Spinal cord (tissue), 10 donors: ENCODE measurements around the gene CCDC148. TPM values are rescaled to one million over a fixed set of nuclear protein-coding genes. Genes with fewer than 3 reads are reported as not detected.

Source experiments
- DNase-seq, 6 donors: peaks; one replicate each; pipeline versions ENCODE4 v3.0.0 to v3.0.0-alpha.2; 2013 to 2015; ENCODE audit warnings: low spot score in 6 of 6, low read depth in 4 of 6
- H3K27ac ChIP-seq: one replicate; pipeline ENCODE4 v1.5.1; 2013; ENCODE audit warnings: low read depth, low read length, control low read depth
- H3K27me3 ChIP-seq: one replicate; pipeline ENCODE4 v1.6.1; 2013; ENCODE audit warnings: low read length; ENCODE audit not compliant: control insufficient read depth, insufficient read depth
- H3K36me3 ChIP-seq: one replicate; pipeline ENCODE4 v1.6.1; 2013; ENCODE audit warnings: low read length; ENCODE audit not compliant: control insufficient read depth, insufficient read depth
- H3K4me1 ChIP-seq: one replicate; pipeline ENCODE4 v1.6.1; 2013; ENCODE audit warnings: low read length; ENCODE audit not compliant: control insufficient read depth, insufficient read depth
- H3K4me3 ChIP-seq: one replicate; pipeline ENCODE4 v1.5.1; 2013; ENCODE audit warnings: low read depth, low read length, control low read depth
- H3K9me3 ChIP-seq: one replicate; pipeline ENCODE4 v1.6.1; 2013; ENCODE audit warnings: low read length; ENCODE audit not compliant: control insufficient read depth, insufficient read depth
- WGBS: methylation state at CpG from one replicate; pipeline ENCODE4 v1.1.5; 2013; ENCODE audit warnings: missing lambda C conversion rate; ENCODE audit not compliant: insufficient coverage; 5-methylcytosine and 5-hydroxymethylcytosine counted together
- polyA plus RNA-seq, 2 donors: library from polyadenylated mRNA; unstranded; fragments of 120-200 nt; gene quantifications; one replicate each; pipeline ENCODE4 v1.2.1, GENCODE V29; 2013; ENCODE audit not compliant: insufficient read length in 2 of 2
- total RNA-seq, 2 donors: library from RNA; depleted of rRNA in 1 of 2; stranded (reverse); fragments of 120-200 nt in 1 of 2; fragments of >200 nt in 1 of 2; gene quantifications; one replicate each; pipeline versions ENCODE4 v1.2.3 to v1.2.4, GENCODE V29; 2013 to 2014
- donor health status: healthy.

CCDC148 gene
- total and polyA plus RNA-seq, 4 donors, result 3.3 to 11.1 (median 7.3) TPM

- WGBS, result no CpG with 5 or more reads among the region's 1 CpG
- no peak for DNase-seq
- H3K36me3 ChIP-seq, result no peaks in the 10 kb centered on the region
These were observed 46.4 kb downstream of the CCDC148 start for GRCh38 chr2:158410132-158410531.

GRCh38 chr2:158407031-158407430, 49.5 kb downstream of the CCDC148 start:
- no peak overlapping the region for H3K27ac ChIP-seq
- 64% methylated on average over 3 of the region's 3 CpGs for WGBS
- H3K36me3 ChIP-seq, result no peaks in the 10 kb centered on the region
- peaks cover 5% of the 10 kb centered on the region for H3K9me3 ChIP-seq
- H3K4me1 ChIP-seq, result no peaks in the 10 kb centered on the region
- DNase-seq, result peak in 2 of 6 donors; percentile 24 to 78
- H3K27me3 ChIP-seq, result no peaks in the 10 kb centered on the region
- no peak overlapping the region for H3K4me3 ChIP-seq

More at GRCh38 chr2:158410132-158410531, 46.4 kb downstream of the CCDC148 start:
- Histone ChIP-seq H3K4me1 (no peaks in the 10 kb centered on the region), H3K4me3 (no peak overlapping the region), H3K27me3 (no peaks in the 10 kb centered on the region), H3K9me3 (peaks cover 5% of the 10 kb centered on the region), H3K27ac (no peak overlapping the region)

- Histone ChIP-seq H3K4me3 (no peak overlapping the region), H3K27ac (no peak overlapping the region), H3K36me3 (no peaks in the 10 kb centered on the region), H3K27me3 (no peaks in the 10 kb centered on the region), H3K4me1 (no peaks in the 10 kb centered on the region), H3K9me3 (peaks cover 2% of the 10 kb centered on the region)
- no CpG with 5 or more reads among the region's 3 CpGs for WGBS
- DNase-seq, result no peak
These were observed 51.2 kb downstream of the CCDC148 start for GRCh38 chr2:158405341-158405740.

- Histone ChIP-seq H3K9me3 (no peaks in the 10 kb centered on the region), H3K4me3 (no peak overlapping the region), H3K4me1 (no peaks in the 10 kb centered on the region), H3K27ac (no peak overlapping the region), H3K27me3 (no peaks in the 10 kb centered on the region), H3K36me3 (no peaks in the 10 kb centered on the region)
- WGBS, result no CpG with 5 or more reads among the region's 1 CpG
- no peak for DNase-seq
These were observed 53.3 kb downstream of the CCDC148 start for GRCh38 chr2:158403237-158403636.

GRCh38 chr2:158402665-158403064, 53.9 kb downstream of the CCDC148 start:
- Histone ChIP-seq H3K9me3 (no peaks in the 10 kb centered on the region), H3K4me3 (no peak overlapping the region), H3K36me3 (no peaks in the 10 kb centered on the region), H3K27ac (no peak overlapping the region), H3K27me3 (no peaks in the 10 kb centered on the region), H3K4me1 (no peaks in the 10 kb centered on the region)
- no CpG with 5 or more reads among the region's 2 CpGs for WGBS
- DNase-seq, result no peak

GRCh38 chr2:158395166-158395565, 61.4 kb downstream of the CCDC148 start:
- no peak overlapping the region for H3K27ac ChIP-seq
- no peaks in the 10 kb centered on the region for H3K36me3 ChIP-seq
- H3K4me3 ChIP-seq, result no peak overlapping the region
- no peak for DNase-seq
- H3K9me3 ChIP-seq, result no peaks in the 10 kb centered on the region
- H3K4me1 ChIP-seq, result no peaks in the 10 kb centered on the region
- no CpG with 5 or more reads among the region's 1 CpG for WGBS
- H3K27me3 ChIP-seq, result no peaks in the 10 kb centered on the region

- Histone ChIP-seq H3K27me3 (no peaks in the 10 kb centered on the region), H3K36me3 (no peaks in the 10 kb centered on the region), H3K4me1 (no peaks in the 10 kb centered on the region), H3K9me3 (no peaks in the 10 kb centered on the region), H3K27ac (no peak overlapping the region), H3K4me3 (no peak overlapping the region)
- no CpG with 5 or more reads among the region's 1 CpG for WGBS
- DNase-seq, result no peak
These were observed 62.1 kb downstream of the CCDC148 start for GRCh38 chr2:158394453-158394852.

- Histone ChIP-seq H3K27ac (no peak overlapping the region), H3K4me3 (no peak overlapping the region), H3K4me1 (no peaks in the 10 kb centered on the region), H3K36me3 (no peaks in the 10 kb centered on the region), H3K9me3 (no peaks in the 10 kb centered on the region), H3K27me3 (no peaks in the 10 kb centered on the region)
- no CpG with 5 or more reads among the region's 1 CpG for WGBS
- no peak for DNase-seq
These were observed 62.7 kb downstream of the CCDC148 start for GRCh38 chr2:158393886-158394285.

- Histone ChIP-seq H3K27ac (no peak overlapping the region), H3K9me3 (no peaks in the 10 kb centered on the region), H3K36me3 (no peaks in the 10 kb centered on the region), H3K4me1 (no peaks in the 10 kb centered on the region), H3K4me3 (no peak overlapping the region), H3K27me3 (no peaks in the 10 kb centered on the region)
- DNase-seq, result peak in 1 of 6 donors; percentile 8
- no CpG with 5 or more reads among the region's 1 CpG for WGBS
These were observed 63.9 kb downstream of the CCDC148 start for GRCh38 chr2:158392687-158393086.

GRCh38 chr2:158391876-158392275, 64.7 kb downstream of the CCDC148 start:
- no peak for DNase-seq
- Histone ChIP-seq H3K4me3 (no peak overlapping the region), H3K9me3 (no peaks in the 10 kb centered on the region), H3K27me3 (no peaks in the 10 kb centered on the region), H3K4me1 (no peaks in the 10 kb centered on the region), H3K27ac (no peak overlapping the region), H3K36me3 (no peaks in the 10 kb centered on the region)
- 100% methylated on average over 1 of the region's 2 CpGs for WGBS
